SK-N-SH (cell line): ENCODE results near the gene GOT1. TPM values are rescaled to one million over a fixed set of nuclear protein-coding genes. Genes with fewer than 3 reads are reported as not detected.

ENCODE experiments used
- CTCF ChIA-PET: fragments of 300-600, 350-600 bp; formaldehyde crosslinking; extraction: SDS; loops from one replicate; lab custom pipeline; 2021; lab: Yijun Ruan, JAX
- POLR2A ChIA-PET: fragments of 350-600 bp; sonication (Branson Sonifier 250); formaldehyde crosslinking; extraction: SDS; loops from one replicate; lab custom pipeline; 2020; ENCODE audit warnings: antibody characterized with exemption, inconsistent platforms; lab: Yijun Ruan, JAX
- DNase-seq: peaks from one replicate; pipeline ENCODE4 v3.0.0; 2012
- H2AFZ ChIP-seq: fragments of 200-600 bp; sonication (generic); 2 replicates; pipeline ENCODE4 v1.8.1; 2016; ENCODE audit warnings: antibody characterized with exemption, mild to moderate bottlenecking, low read depth
- H3F3A ChIP-seq: fragments of 200-600 bp; sonication (generic); replicated peaks from 2 replicates; pipeline ENCODE3; 2016; ENCODE audit warnings: antibody characterized with exemption, mild to moderate bottlenecking; ENCODE audit not compliant: insufficient read depth
- H3K27ac ChIP-seq, 2 experiments: fragments of 200-500 bp in 1 of 2; fragments of 200-600 bp in 1 of 2; sonication (Bioruptor generic) in 1 of 2; sonication (generic), shearing (Covaris generic) in 1 of 2; 2 replicates each; pipeline versions ENCODE4 v1.5.1 to v1.6.1; 2014 to 2016; ENCODE audit warnings: low read depth in 2 of 2, inconsistent platforms in 1 of 2, low read length in 1 of 2, mild to moderate bottlenecking in 1 of 2, mixed read lengths in 1 of 2
- H3K27me3 ChIP-seq: fragments of 200-600 bp; sonication (generic), shearing (Covaris generic); 2 replicates; pipeline ENCODE4 v1.6.1; 2016; ENCODE audit warnings: mixed run types; ENCODE audit not compliant: insufficient read depth
- H3K36me3 ChIP-seq, 2 experiments: fragments of 200-500 bp in 1 of 2; fragments of 200-600 bp in 1 of 2; sonication (Bioruptor generic) in 1 of 2; sonication (generic) in 1 of 2; replicated peaks in 1 of 2; 2 replicates each; pipeline versions ENCODE3 to v1.5.1; 2014 to 2016; ENCODE audit warnings: low read length in 1 of 2, mild to moderate bottlenecking in 1 of 2; ENCODE audit not compliant: insufficient read depth in 2 of 2, control insufficient read depth in 1 of 2
- H3K4me1 ChIP-seq, 2 experiments: fragments of 200-500 bp in 1 of 2; fragments of 200-600 bp in 1 of 2; sonication (Bioruptor generic) in 1 of 2; sonication (generic), shearing (Covaris generic) in 1 of 2; 2 replicates each; pipeline versions ENCODE4 v1.5.1 to v1.6.1; 2014 to 2016; ENCODE audit warnings: low read depth in 1 of 2, low read length in 1 of 2, mixed run types in 1 of 2; ENCODE audit not compliant: insufficient read depth in 2 of 2, control insufficient read depth in 1 of 2
- H3K4me2 ChIP-seq: fragments of 200-600 bp; sonication (generic), shearing (Covaris generic); 2 replicates; pipeline ENCODE4 v1.6.1; 2017; ENCODE audit warnings: mixed run types
- H3K4me3 ChIP-seq, 2 experiments: fragments of 200-500 bp in 1 of 2; fragments of 200-600 bp in 1 of 2; sonication (Bioruptor generic) in 1 of 2; sonication (generic), shearing (Covaris generic) in 1 of 2; 2 replicates each; pipeline versions ENCODE4 v1.5.1 to v1.8.1; 2014 to 2016; ENCODE audit warnings: low read depth in 2 of 2, inconsistent platforms in 1 of 2, low read length in 1 of 2, mild to moderate bottlenecking in 1 of 2, mixed read lengths in 1 of 2, moderate library complexity in 1 of 2
- H3K79me2 ChIP-seq: fragments of 200-600 bp; sonication (generic); 2 replicates; pipeline ENCODE4 v1.8.1; 2017; ENCODE audit warnings: mild to moderate bottlenecking; ENCODE audit not compliant: insufficient read depth
- H3K9ac ChIP-seq: fragments of 200-600 bp; sonication (generic); 2 replicates; pipeline ENCODE4 v1.6.1; 2017; ENCODE audit warnings: mixed run types
- H3K9me2 ChIP-seq: fragments of 200-600 bp; sonication (generic); 2 replicates; pipeline ENCODE4 v1.6.1; 2017; ENCODE audit warnings: mixed run types
- H3K9me3 ChIP-seq: fragments of 200-600 bp; sonication (generic); 2 replicates; pipeline ENCODE4 v1.6.1; 2017; ENCODE audit warnings: mixed run types, mild to moderate bottlenecking, moderate library complexity
- H4K20me1 ChIP-seq: fragments of 200-600 bp; sonication (generic); 2 replicates; pipeline ENCODE4 v1.6.1; 2017; ENCODE audit warnings: mild to moderate bottlenecking, mixed run types; ENCODE audit not compliant: insufficient read depth
- CHD2 ChIP-seq: fragments of 150-350 bp; IDR thresholded peaks from 2 replicates; pipeline ENCODE4 v1.6.1; 2018; ENCODE audit warnings: low read length; ENCODE audit not compliant: partially characterized antibody
- ELF1 ChIP-seq: IDR thresholded peaks from 2 replicates; pipeline ENCODE4 v1.4.0; 2012
- FOSL2 ChIP-seq: IDR thresholded peaks from 2 replicates; pipeline ENCODE4 v1.4.0; 2012; ENCODE audit warnings: low read depth, mild to moderate bottlenecking, moderate library complexity, borderline replicate concordance
- FOXJ3 ChIP-seq: sonication (generic); formaldehyde crosslinking; IDR thresholded peaks from 2 replicates; pipeline ENCODE4 v1.5.1; 2020; ENCODE audit warnings: mild to moderate bottlenecking, missing genetic modification reagents
- GABPA ChIP-seq: IDR thresholded peaks from 2 replicates; pipeline ENCODE4 v1.4.0; 2012; ENCODE audit warnings: low read depth, mild to moderate bottlenecking
- JUND ChIP-seq: IDR thresholded peaks from 2 replicates; pipeline ENCODE4 v1.4.0; 2012
- MAX ChIP-seq: IDR thresholded peaks from 2 replicates; pipeline ENCODE4 v1.4.0; 2012; ENCODE audit warnings: low read depth
- MEF2A ChIP-seq: IDR thresholded peaks from 2 replicates; pipeline ENCODE4 v1.4.0; 2012; ENCODE audit warnings: low read depth, borderline replicate concordance
- MXI1 ChIP-seq: IDR thresholded peaks from 2 replicates; pipeline ENCODE4 v1.6.1; 2012; ENCODE audit warnings: mild to moderate bottlenecking, low read depth, low read length, improper control_type of control experiment
- NFIC ChIP-seq: IDR thresholded peaks from 2 replicates; pipeline ENCODE4 v1.4.0; 2012; ENCODE audit warnings: borderline replicate concordance
- POLR2AphosphoS5 ChIP-seq: IDR thresholded peaks from 2 replicates; pipeline ENCODE4 v1.6.1; 2012; ENCODE audit warnings: low read depth, low read length
- RAD21 ChIP-seq: IDR thresholded peaks from 2 replicates; pipeline ENCODE4 v1.6.1; 2012; ENCODE audit warnings: mild to moderate bottlenecking, low read length
- RCOR1 ChIP-seq: fragments of 150-350 bp; IDR thresholded peaks from 2 replicates; pipeline ENCODE4 v1.6.1; 2017; ENCODE audit warnings: antibody characterized with exemption, low read length
- RXRA ChIP-seq: IDR thresholded peaks from 2 replicates; pipeline ENCODE4 v1.4.0; 2012; ENCODE audit warnings: low read depth, mild to moderate bottlenecking, borderline replicate concordance
- SIN3A ChIP-seq: IDR thresholded peaks from 2 replicates; pipeline ENCODE4 v1.6.1; 2012; ENCODE audit warnings: low read depth, mild to moderate bottlenecking, low read length, moderate library complexity, borderline replicate concordance
- SMC3 ChIP-seq: IDR thresholded peaks from 2 replicates; pipeline ENCODE4 v1.6.1; 2012; ENCODE audit warnings: low read depth, low read length, improper control_type of control experiment
- TAF1 ChIP-seq: IDR thresholded peaks from 2 replicates; pipeline ENCODE4 v1.6.1; 2012; ENCODE audit warnings: low read depth, mild to moderate bottlenecking, low read length, moderate library complexity, borderline replicate concordance
- TEAD4 ChIP-seq: IDR thresholded peaks from 2 replicates; pipeline ENCODE4 v1.4.0; 2012; ENCODE audit warnings: mild to moderate bottlenecking, borderline replicate concordance; ENCODE audit not compliant: insufficient read depth
- USF2 ChIP-seq: fragments of 150-350 bp; IDR thresholded peaks from 2 replicates; pipeline ENCODE4 v1.6.1; 2017; ENCODE audit warnings: antibody characterized with exemption, low read length, low read depth, borderline replicate concordance
- YY1 ChIP-seq: IDR thresholded peaks from 2 replicates; pipeline ENCODE4 v1.4.0; 2012; ENCODE audit warnings: low read depth, mild to moderate bottlenecking
- WGBS: methylation state at CpG from one replicate; pipeline ENCODE4 v1.1.6; 2017; ENCODE audit warnings: low lambda C conversion rate; 5-methylcytosine and 5-hydroxymethylcytosine counted together
- polyA plus RNA-seq, 3 experiments: library from polyadenylated mRNA; depleted of rRNA; stranded (reverse); fragments of >200 nt; gene quantifications; 2 replicates each; pipeline ENCODE4 v1.2.3, GENCODE V29; 2012

Gene GOT1
- polyA plus RNA-seq, 1 of the 3 experiments (the other 2 are of a cell fraction): 9.8 TPM

DNA sequence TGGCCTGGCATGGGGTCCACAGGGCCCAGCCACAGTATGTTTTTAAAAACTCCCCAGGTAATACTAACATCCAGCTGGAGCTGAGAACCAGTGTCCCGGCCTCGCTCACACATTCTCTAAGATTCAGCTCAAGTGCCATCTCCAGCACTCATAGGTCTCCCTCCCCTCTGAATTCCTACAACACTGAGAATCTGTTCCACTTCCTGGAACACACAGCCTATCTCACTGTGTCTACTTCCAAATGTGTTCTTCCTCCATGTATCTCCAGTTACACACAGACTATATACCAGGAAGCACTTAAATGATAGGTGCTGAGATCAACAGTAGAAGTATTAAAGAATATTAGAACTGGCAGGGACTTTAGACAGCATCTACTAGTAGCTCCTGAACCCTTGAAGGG is 10.7 kb downstream of the GOT1 start:
- ChIA-PET POLR2A (no interaction called here), CTCF (interaction anchor here (1.5 kb wide), 1 partner anchor 27 kb away, joined by 5 read pairs; no protein-coding TSS in a partner anchor)
- no peaks in the 10 kb centered on the region for H3K27me3 ChIP-seq
- no peaks in the 10 kb centered on the region for H3K79me2 ChIP-seq
- H3K4me2 ChIP-seq: no peak overlapping the region
- H3K4me3 ChIP-seq: no peak overlapping the region
- H3K27ac ChIP-seq: no peak overlapping the region
- WGBS: 100% methylated on average over 1 of the region's 2 CpGs
- DNase-seq: no peak
- no peaks in the 10 kb centered on the region for H4K20me1 ChIP-seq
- no peaks in the 10 kb centered on the region for H3K9me2 ChIP-seq
- TF ChIP-seq TEAD4: no peak
- no peak for TF ChIP-seq MAX
- no peak for TF ChIP-seq NFIC
- no peak for TF ChIP-seq FOXJ3 (CRISPR knock-in tag)
- TF ChIP-seq FOSL2: no peak
- no peak for TF ChIP-seq ELF1
- TF ChIP-seq JUND: no peak
- TF ChIP-seq SIN3A: no peak
- no peak for TF ChIP-seq POLR2AphosphoS5
- no peak for TF ChIP-seq RAD21
- no peak for TF ChIP-seq GABPA
- no peak for TF ChIP-seq MEF2A
- TF ChIP-seq CHD2: no peak
- no peak for TF ChIP-seq RCOR1
- TF ChIP-seq YY1: no peak
- no peak for TF ChIP-seq USF2
- no peak for TF ChIP-seq TAF1
- H3F3A ChIP-seq: no peaks in the 10 kb centered on the region
- H3K9ac ChIP-seq: no peak overlapping the region
- H3K4me1 ChIP-seq: no peaks in the 10 kb centered on the region
- no peaks in the 10 kb centered on the region for H3K9me3 ChIP-seq
- H2AFZ ChIP-seq: no peak overlapping the region
- H3K36me3 ChIP-seq: peaks cover 11 to 27% of the 10 kb centered on the region in 2 experiments

- Histone ChIP-seq H3K27ac (no peak overlapping the region), H2AFZ (no peak overlapping the region), H3K36me3 (peaks cover 5 to 22% of the 10 kb centered on the region in 2 experiments), H3K9ac (no peak overlapping the region), H3F3A (no peaks in the 10 kb centered on the region), H3K27me3 (no peaks in the 10 kb centered on the region), H3K9me2 (no peaks in the 10 kb centered on the region), H3K9me3 (no peaks in the 10 kb centered on the region), H3K4me3 (no peak overlapping the region), H4K20me1 (no peaks in the 10 kb centered on the region), H3K79me2 (no peaks in the 10 kb centered on the region), H3K4me1 (no peaks in the 10 kb centered on the region), H3K4me2 (no peak overlapping the region)
- ChIA-PET POLR2A (no interaction called here), CTCF (interaction anchor here (1.5 kb wide), 1 partner anchor 27 kb away, joined by 5 read pairs; no protein-coding TSS in a partner anchor)
- DNase-seq: no peak
- no peak for TF ChIP-seq TAF1
- TF ChIP-seq MXI1: no peak
- no peak for TF ChIP-seq RXRA
- TF ChIP-seq FOSL2: no peak
- no peak for TF ChIP-seq SMC3
- TF ChIP-seq JUND: no peak
- TF ChIP-seq NFIC: no peak
- TF ChIP-seq CHD2: no peak
Measured at GRCh38 chr10:99418910-99419624, 11.4 kb downstream of the GOT1 start.
